Breast epithelium (tissue), 4 donors: ENCODE results near the gene RHBDL3. TPM values are rescaled to one million over a fixed set of nuclear protein-coding genes. Genes with fewer than 3 reads are reported as not detected.

Experiments
- DNase-seq, 2 donors: peaks; one replicate each; pipeline ENCODE4 v3.0.0-alpha.2; 2019; ENCODE audit warnings: low spot score in 2 of 2
- H3K27ac ChIP-seq, 2 donors: fragments of 200-600 bp; sonication (generic) in 1 of 2; one replicate each; pipeline ENCODE4 v1.5.1; 2016 to 2019; ENCODE audit warnings: mild to moderate bottlenecking in 1 of 2
- H3K27me3 ChIP-seq, 2 donors: fragments of 200-600 bp; sonication (generic) in 1 of 2; one replicate each; pipeline versions ENCODE4 v1.5.1 to v1.6.0; 2017 to 2019; ENCODE audit warnings: control low read depth in 1 of 2, mild to moderate bottlenecking in 1 of 2
- H3K36me3 ChIP-seq: fragments of 200-600 bp; one replicate; pipeline ENCODE4 v1.5.1; 2019
- H3K4me1 ChIP-seq, 2 donors: fragments of 200-600 bp; sonication (generic); one replicate each; pipeline ENCODE4 v1.5.1; 2016 to 2019; ENCODE audit warnings: control low read depth in 1 of 2
- H3K4me3 ChIP-seq, 3 donors: fragments of 200-600 bp; sonication (generic); 1 replicate in 2 of 3; 2 replicates in 1 of 3; pipeline ENCODE4 v1.5.1; 2016 to 2019; ENCODE audit warnings: mild to moderate bottlenecking in 3 of 3, moderate library complexity in 2 of 3
- H3K9me3 ChIP-seq, 2 donors: fragments of 200-600 bp; sonication (generic) in 1 of 2; one replicate each; pipeline ENCODE4 v1.5.1; 2016 to 2019; ENCODE audit warnings: control low read depth in 1 of 2
- POLR2A ChIP-seq: fragments of 450-650 bp; IDR thresholded peaks from one replicate; pipeline ENCODE4 v1.6.1; 2016; ENCODE audit warnings: antibody characterized with exemption, mild to moderate bottlenecking, moderate library complexity
- POLR2AphosphoS5 ChIP-seq, 3 donors: sonication (generic); formaldehyde crosslinking; IDR thresholded peaks; one replicate each; pipeline ENCODE4 v1.6.1; 2017; ENCODE audit warnings: antibody characterized with exemption in 3 of 3
- intact Hi-C: fragments of 100-400 bp; cut with DNase I; formaldehyde crosslinking; loops from one replicate; pipeline ENCODE4 v1.15.1; 2023; ENCODE audit warnings: low total_unique reads
- total RNA-seq, 3 donors: library from RNA; depleted of rRNA; stranded (reverse); fragments of >200 nt; gene quantifications; one replicate each; pipeline ENCODE4 v1.1.0, GENCODE V29; 2016
- TF ChIP-seq, protein P1 (sequence below), 3 donors: fragments of 450-650 bp; IDR thresholded peaks; one replicate each; pipeline ENCODE4 v1.5.1; 2016 to 2017; ENCODE audit warnings: antibody characterized with exemption in 3 of 3, mild to moderate bottlenecking in 3 of 3, moderate library complexity in 3 of 3

RHBDL3 gene
- total RNA-seq, 3 donors from 2014 or later, result 0.16 to 2.0 (median 0.73) TPM

DNA sequence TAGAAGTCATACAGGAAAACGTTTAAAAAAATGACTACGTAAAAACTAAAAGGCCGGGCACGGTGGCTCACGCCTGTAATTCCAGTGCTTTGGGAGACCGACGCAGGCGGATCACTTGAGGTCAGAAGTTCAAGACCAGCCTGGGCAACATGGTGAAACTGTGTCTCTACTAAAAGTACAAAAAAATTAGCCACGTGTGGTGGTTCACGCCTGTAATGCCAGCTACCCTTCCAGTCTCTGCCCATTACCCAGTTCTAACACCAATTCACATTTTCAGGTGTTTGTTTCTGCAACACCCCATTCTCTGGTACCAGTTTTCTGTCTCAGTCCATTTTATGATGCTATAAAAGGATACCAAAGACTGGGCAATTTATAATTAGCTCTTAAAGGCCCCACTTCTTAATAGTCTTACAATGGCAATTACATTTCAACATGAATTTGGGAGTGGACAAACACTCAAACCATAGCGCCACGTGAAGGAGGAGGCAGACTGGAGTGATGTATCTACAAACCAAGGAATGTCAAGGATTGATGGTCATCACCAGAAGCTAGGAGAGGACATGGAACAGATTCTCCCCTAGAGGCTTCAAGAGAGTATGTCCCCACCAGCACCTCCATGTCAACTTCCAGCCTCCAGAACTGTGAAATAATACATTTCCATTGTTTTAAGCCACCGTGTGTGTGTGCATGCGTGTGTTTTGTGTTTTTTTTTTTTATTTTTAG is 77.1 kb downstream of the RHBDL3 start:
- TF ChIP-seq, protein P1, sequence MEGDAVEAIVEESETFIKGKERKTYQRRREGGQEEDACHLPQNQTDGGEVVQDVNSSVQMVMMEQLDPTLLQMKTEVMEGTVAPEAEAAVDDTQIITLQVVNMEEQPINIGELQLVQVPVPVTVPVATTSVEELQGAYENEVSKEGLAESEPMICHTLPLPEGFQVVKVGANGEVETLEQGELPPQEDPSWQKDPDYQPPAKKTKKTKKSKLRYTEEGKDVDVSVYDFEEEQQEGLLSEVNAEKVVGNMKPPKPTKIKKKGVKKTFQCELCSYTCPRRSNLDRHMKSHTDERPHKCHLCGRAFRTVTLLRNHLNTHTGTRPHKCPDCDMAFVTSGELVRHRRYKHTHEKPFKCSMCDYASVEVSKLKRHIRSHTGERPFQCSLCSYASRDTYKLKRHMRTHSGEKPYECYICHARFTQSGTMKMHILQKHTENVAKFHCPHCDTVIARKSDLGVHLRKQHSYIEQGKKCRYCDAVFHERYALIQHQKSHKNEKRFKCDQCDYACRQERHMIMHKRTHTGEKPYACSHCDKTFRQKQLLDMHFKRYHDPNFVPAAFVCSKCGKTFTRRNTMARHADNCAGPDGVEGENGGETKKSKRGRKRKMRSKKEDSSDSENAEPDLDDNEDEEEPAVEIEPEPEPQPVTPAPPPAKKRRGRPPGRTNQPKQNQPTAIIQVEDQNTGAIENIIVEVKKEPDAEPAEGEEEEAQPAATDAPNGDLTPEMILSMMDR (IDR thresholded peaks at IDR 0.05), result no peak
- no peak for TF ChIP-seq POLR2AphosphoS5 (IDR thresholded peaks at IDR 0.05)
- no peak for TF ChIP-seq POLR2A

DNA sequence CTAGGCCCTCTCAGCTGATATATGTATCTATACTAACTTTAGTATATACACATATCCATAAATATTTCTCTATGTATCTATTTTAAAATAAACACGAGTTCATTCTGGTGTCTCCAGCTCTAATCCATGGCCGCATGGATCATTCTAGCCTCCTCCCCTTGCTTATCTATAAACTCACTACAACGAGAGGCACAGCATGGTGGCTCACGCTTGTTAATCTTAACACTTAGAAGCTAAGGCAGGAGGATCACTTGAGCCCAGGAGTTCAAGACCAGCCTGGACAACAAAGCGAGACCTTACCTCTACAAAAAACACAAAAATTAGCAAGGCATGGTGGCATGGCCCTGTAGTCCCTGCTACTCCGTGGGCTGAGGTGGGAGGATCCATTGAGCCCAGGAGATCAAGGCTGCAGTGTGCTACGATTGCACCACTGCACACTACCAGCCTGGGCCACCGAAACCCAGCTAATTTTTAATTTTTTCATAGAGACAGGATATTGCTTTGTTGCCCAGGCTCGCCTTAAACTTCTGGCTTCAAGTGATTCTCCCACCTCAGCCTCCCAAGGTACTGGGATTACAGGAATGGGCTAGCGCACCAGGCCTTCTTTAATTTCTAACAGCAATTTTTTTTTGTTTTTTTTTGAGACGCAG is 80.4 kb downstream of the RHBDL3 start:
- no peak for DNase-seq
- TF ChIP-seq POLR2A, result no peak
- TF ChIP-seq, protein P1 (IDR thresholded peaks at IDR 0.05), result no peak
- no peak for TF ChIP-seq POLR2AphosphoS5 (IDR thresholded peaks at IDR 0.05)
- H3K9me3 ChIP-seq, result no peaks in the 10 kb centered on the region
- H3K27ac ChIP-seq, result no peak overlapping the region
- H3K4me1 ChIP-seq, result peaks cover 0 to 7% of the 10 kb centered on the region in 2 donors
- H3K4me3 ChIP-seq, result no peak overlapping the region
- H3K36me3 ChIP-seq, result no peaks in the 10 kb centered on the region
- intact Hi-C loops, result no loop called here
- no peaks in the 10 kb centered on the region for H3K27me3 ChIP-seq

More for the DNA sequence above, 77.1 kb downstream of the RHBDL3 start:
- no peaks in the 10 kb centered on the region for H3K4me1 ChIP-seq
- peak overlapping the region; percentile 57 to 72 (median 70) for H3K4me3 ChIP-seq
- H3K36me3 ChIP-seq, result peaks cover 5% of the 10 kb centered on the region
- intact Hi-C loops, result no loop called here
- peak overlapping the region; percentile 81 for H3K27ac ChIP-seq
- DNase-seq, result no peak
- H3K27me3 ChIP-seq, result no peaks in the 10 kb centered on the region
- no peaks in the 10 kb centered on the region for H3K9me3 ChIP-seq

DNA sequence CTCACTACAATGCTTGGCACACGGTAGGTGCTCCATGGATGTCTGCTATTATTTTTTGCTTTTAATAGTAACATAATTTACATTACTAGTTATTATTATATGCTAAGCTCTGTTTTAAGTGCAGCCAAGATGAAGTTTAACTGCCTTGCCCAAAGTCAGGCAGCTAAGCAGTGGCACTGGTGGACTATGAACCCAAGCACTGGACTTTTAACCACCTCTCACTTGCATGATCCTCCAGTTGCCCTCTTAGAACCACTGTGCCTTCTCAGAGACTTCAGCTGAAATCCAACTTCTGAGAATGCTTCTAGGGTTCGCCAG is 82.8 kb downstream of the RHBDL3 start:
- Histone ChIP-seq H3K4me1 (peaks cover 0 to 14% of the 10 kb centered on the region in 2 donors), H3K9me3 (no peaks in the 10 kb centered on the region), H3K36me3 (no peaks in the 10 kb centered on the region), H3K27me3 (no peaks in the 10 kb centered on the region), H3K27ac (no peak overlapping the region), H3K4me3 (no peak overlapping the region)
- no peak for DNase-seq
- intact Hi-C loops, result no loop called here
- TF ChIP-seq POLR2A (no peak), POLR2AphosphoS5 (IDR thresholded peaks at IDR 0.05) (no peak)
- TF ChIP-seq, protein P1 (IDR thresholded peaks at IDR 0.05), result no peak

DNA sequence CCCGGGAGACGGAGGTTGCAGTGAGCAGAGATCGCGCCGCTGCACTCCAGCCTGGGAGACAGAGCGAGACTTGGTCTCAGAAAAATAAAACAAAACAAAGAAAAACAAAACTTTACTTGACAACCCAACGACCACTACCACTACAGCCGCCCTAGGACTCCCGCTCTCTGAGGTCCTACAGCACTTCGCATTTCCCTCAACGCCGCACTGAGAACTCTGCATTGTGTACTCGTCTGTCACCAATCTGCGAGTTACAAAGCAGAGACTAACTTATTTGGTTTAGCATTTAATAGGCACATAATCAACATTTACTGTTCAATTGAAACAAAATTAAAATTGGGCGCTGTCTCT is 83.8 kb downstream of the RHBDL3 start:
- H3K4me3 ChIP-seq, result peak overlapping the region; percentile 93 to 97 (median 93)
- TF ChIP-seq, protein P1 (IDR thresholded peaks at IDR 0.05), result no peak
- TF ChIP-seq POLR2AphosphoS5 (IDR thresholded peaks at IDR 0.05), result no peak
- intact Hi-C loops, result no loop called here
- DNase-seq, result no peak
- H3K36me3 ChIP-seq, result no peaks in the 10 kb centered on the region
- H3K9me3 ChIP-seq, result no peaks in the 10 kb centered on the region
- H3K4me1 ChIP-seq, result peaks cover 0 to 21% of the 10 kb centered on the region in 2 donors
- H3K27me3 ChIP-seq, result no peaks in the 10 kb centered on the region
- H3K27ac ChIP-seq, result peak overlapping the region; percentile 97 to 99

DNA sequence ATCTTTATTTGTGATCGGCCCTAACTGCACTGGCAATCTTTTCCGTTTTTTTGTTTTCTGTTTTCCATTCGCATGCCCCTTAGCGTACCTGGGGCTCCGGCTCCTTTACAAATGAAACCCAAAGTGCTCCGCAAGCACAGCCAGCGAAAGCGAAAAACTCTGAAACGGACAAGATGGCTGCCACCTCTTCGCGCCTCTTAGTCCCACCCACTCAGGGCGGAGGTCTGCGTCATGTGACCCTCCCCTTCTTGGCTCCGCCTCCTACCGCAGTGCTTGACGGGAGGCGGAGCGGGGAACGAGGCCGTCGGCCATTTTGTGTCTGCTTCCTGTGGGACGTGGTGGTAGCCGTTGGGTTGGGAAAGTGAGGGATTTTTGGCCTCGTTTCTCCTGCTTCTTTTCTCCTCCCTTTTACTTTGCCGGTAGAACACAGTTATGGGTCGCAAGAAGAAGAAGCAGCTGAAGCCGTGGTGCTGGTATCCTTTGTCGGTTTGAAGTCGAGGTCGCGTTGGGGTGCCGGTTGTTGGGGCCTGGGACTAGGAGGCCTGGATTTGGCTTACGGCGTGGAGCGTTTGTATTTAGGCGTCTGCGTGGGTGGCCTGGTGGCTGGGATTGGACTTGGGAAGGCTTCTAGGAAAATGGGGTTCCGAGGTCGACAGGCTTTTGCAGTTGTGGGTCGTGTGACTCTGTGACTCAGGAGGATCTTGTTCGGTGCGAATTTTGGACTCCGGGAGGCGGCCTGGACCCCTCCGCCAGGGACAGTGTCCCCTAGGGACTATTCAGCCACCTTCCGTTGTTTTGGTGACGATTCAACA is 84.4 kb downstream of the RHBDL3 start, which contains the start of gene ZNF207:
ZNF207 (plus strand) TSS at position 304 of the 812 bp plus-strand sequence; CDS start at position 433, 129 bp downstream.
- no peaks in the 10 kb centered on the region for H3K9me3 ChIP-seq
- peak; percentile 93 for TF ChIP-seq POLR2A
- peak; percentile 96 to 99 (median 98) for TF ChIP-seq POLR2AphosphoS5 (IDR thresholded peaks at IDR 0.05)
- TF ChIP-seq, protein P1 (IDR thresholded peaks at IDR 0.05), result peak in 1 of 3 donors; percentile 15
- peak; percentile 95 to 96 for DNase-seq
- H3K27ac ChIP-seq, result peak within 1 kb of the TSS; percentile 97 to 99
- intact Hi-C loops, result no loop called here
- H3K4me1 ChIP-seq, result peaks cover 0 to 26% of the 10 kb centered on the region in 2 donors
- H3K36me3 ChIP-seq, result no peaks in the 10 kb centered on the region
- H3K4me3 ChIP-seq, result peak within 1 kb of the TSS; percentile 93 to 97 (median 93)
- H3K27me3 ChIP-seq, result no peaks in the 10 kb centered on the region
